Measurements from ENCODE around the gene GCLM.
A peak's percentile ranks its signal among the peaks of the same experiment; 100 is the strongest.

GRCh38 chr1:93909146-93910050 lies at the start of gene GCLM:
- TF ChIP-seq CTCF (IDR thresholded peaks at IDR 0.05) (peak; percentile 62 to 95 (median 91)), POLR2A (IDR thresholded peaks at IDR 0.05) (peak in 1 of 2 donors; percentile 75), POLR2AphosphoS5 (IDR thresholded peaks at IDR 0.05) (peak; percentile 94)

All from gastroesophageal sphincter (tissue), 3 donors.